GM18508 (cell line): ENCODE results near the gene ZBTB39.
"Not testable (repeated sequence)": the region's sequence is repeated elsewhere in the genome, so short reads cannot be mapped to it uniquely, and the experiment has no call there.

Experiments used
- ATAC-seq: cut with Tn5 transposase; IDR thresholded peaks from one replicate; pipeline ENCODE4 v1.9.1; 2021; ENCODE audit warnings: moderate number of reproducible peaks; ENCODE audit not compliant: insufficient read depth, unreplicated experiment

The ZBTB39 gene

DNA sequence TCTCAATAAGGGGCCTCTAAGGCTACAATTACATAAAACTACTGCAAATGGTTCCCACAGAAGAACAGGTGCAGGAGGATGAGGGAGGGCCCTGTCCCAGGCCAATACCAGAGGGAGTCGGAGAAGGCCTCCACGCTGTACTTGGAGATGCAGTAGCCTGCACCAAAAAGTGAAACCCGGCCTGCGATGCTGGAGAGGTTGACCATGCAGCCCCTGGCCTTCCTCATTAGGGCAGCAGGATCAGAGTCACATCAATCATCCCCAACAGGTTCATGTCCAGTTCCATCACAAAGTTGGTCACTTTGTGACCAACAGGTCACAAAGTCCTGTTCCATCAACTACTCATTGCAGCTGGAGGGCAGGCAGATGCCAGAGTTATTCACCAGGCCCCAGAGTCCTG is 23.0 kb downstream of the ZBTB39 start:
- no peak for ATAC-seq

DNA sequence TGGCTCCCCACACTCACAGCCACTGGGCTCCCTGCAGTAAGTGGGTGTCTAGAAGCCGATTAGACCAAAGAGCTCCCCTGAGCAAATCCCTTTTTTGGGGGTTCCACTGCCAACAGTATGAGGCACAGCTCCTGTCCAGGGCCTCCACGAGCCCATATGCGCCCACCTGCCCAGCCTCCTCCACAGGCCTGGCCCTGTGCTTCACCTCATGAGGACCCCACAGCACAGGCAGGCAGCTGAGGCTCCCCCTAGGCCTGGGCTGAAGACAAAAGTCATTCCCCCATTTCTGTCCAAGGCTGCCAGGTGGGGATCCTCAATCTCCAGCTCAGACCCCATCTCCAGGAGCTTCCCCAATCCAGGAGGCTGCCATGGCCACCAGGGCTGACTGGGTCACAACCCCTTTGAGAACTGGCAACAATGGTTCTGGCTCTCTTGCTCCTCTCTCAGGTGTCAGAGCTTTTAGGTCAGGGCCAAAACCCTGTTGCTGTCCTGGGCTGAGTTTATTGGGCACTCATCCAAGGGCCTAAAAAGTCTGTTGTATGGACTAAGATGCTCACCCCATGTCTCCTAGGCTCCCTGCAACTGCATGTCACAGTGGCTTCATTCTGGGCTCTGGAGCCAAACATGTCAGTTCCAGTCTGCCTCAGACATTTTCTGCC is 23.6 kb downstream of the ZBTB39 start:
- ATAC-seq, result not testable (repeated sequence)

- no peak for ATAC-seq
Observed at GRCh38 chr12:56980941-56981530, 25.3 kb downstream of the ZBTB39 start.

- ATAC-seq, result no peak
Observed at GRCh38 chr12:56980268-56980667, 26.1 kb downstream of the ZBTB39 start.

DNA sequence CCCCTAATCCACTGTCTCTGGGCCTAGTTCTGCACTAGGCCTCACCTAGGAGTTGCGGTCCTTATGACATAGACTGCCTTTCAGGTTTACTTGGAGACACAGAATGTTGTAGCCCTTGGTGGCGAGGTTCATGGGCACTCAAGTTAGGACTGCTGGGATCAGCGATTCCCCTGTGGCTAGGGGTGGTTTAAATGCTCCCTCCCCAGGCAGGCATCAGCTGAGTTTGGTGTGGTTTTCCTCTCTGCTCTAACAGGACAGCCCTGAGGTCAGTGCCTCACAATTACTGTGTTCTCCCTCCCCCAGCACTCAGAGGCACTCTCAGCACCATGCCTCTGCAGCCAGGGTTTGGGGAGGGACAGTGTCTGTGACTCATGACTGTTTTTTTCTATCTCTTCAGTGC is 26.7 kb downstream of the ZBTB39 start:
- no peak for ATAC-seq

DNA sequence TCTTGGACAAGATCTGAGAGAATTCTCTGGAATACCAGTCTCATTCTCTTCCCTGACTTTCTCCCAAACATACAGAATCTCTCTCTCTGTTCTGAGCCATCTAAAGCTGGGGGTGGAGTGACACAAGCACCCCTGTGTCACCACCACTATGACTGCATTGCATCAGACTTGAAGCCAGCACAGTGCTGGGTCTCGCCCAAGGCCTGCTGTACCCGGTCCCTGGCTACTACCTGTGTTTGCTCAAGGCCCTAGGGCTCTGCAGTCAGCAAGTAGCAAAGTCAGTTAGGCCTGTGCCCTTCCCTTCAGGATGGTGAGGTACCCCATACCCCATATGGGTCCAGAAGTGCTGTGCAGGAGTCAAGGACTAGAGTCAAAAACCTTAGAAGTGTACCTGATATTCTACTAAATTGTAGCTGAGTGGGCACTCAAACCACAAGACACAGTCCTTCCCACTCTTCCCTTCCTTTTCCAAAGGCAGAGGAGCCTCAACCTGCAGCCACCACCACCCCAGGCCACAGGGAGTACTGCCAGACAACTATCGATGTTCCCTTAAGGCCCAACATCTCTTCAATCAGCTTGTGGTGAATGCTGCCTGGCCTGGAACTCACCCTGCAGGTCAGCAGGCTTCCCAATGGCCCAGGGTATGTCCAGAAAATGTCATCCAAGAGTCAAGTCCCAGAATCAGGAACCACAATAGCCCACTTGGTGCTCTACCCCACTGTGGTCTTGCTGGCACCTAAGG is 27.8 kb downstream of the ZBTB39 start:
- no peak for ATAC-seq

DNA sequence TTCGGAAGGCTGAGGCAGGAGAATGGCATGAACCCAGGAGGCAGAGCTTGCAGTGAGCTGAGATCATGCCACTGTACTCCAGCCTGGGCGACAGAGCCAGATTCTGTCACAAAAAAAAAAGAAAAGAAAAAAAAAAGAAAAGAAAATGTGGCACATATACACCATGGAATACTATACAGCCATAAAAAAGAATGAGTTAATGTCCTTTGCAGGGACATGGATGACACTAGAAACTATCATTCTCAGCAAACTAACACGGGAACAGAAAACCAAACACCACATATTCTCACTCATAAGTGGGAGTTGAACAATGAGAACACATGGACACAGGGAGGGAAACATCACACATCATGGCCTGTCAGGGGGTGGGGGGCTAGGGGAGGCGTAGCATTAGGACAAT is 29.0 kb downstream of the ZBTB39 start:
- not testable (repeated sequence) for ATAC-seq

DNA sequence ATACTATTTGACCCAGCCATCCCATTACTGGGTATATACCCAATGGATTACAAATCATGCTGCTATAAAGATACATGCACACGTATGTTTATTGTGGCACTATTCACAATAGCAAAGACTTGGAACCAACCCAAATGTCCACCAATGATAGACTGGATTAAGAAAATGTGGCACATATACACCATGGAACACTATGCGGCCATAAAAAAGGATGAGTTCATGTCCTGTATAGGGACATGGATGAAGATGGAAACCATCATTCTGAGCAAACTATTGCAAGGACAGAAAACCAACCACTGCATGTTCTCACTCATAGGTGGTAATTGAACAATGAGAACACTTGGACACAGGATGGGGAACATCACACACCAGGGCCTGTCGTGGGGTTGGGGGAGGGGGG is 32.1 kb downstream of the ZBTB39 start:
- not testable (repeated sequence) for ATAC-seq

GRCh38 chr12:56968910-56969309 is 37.4 kb downstream of the ZBTB39 start:
- ATAC-seq, result not testable (repeated sequence)

DNA sequence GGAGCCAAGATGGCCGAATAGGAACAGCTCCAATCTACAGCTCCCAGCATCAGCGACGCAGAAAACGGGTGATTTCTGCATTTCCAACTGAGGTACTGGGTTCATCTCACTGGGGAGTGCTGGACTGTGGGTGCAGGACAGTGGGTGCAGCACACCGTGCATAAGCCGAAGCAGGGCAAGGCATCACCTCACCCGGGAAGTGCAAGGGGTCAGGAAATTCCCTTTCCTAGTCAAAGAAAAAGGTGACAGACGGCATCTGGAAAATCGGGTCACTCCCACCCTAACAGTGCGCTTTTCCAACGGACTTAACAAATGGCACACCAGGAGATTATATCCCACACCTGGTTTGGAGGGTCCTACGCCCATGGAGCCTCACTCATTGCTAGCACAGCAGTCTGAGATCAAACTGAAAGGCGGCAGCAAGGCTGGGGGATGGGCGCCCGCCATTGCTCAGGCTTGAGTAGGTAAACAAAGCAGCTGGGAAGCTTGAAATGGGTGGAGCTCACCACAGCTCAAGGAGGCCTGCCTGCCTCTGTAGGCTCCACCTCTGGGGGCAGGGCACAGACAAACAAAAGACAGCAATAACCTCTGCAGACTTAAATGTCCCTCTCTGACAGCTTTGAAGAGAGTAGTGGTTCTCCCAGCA is 40.2 kb downstream of the ZBTB39 start:
- not testable (repeated sequence) for ATAC-seq

DNA sequence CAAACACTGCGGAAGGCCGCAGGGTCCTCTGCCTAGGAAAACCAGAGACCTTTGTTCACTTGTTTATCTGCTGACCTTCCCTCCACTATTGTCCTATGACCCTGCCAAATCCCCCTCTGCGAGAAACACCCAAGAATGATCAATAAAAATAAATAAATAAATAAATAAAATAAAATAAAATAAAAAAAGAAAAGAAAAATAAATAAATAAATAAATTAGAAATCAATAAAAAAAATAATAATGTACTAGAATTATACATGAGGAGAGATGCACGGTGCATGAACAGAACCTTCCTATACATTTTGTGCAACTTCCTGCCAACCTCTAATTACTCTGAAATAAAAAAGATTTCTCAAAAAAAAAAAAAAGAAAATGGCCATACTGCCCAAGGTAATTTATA is 41.2 kb downstream of the ZBTB39 start:
- ATAC-seq, result not testable (repeated sequence)

GRCh38 chr12:56963557-56963956 is 42.8 kb downstream of the ZBTB39 start:
- ATAC-seq, result not testable (repeated sequence)

DNA sequence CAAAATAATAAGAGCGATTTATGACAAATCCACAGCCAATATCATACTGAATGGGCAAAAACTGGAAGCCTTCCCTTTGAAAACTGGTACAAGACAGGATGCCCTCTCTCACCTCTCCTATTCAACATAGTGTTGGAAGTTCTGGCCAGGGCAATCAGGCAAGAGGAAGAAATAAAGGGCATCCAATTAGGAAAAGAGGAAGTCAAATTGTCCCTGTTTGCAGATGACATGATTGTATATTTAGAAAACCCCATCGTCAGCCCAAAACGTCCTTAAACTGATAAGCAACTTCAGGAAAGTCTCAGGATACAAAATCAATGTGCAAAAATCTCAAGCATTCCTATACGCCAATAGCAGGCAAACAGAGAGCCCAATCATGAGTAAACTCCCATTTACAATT is 44.1 kb downstream of the ZBTB39 start:
- not testable (repeated sequence) for ATAC-seq

GRCh38 chr12:56958422-56958821 is 47.9 kb downstream of the ZBTB39 start:
- no peak for ATAC-seq

DNA sequence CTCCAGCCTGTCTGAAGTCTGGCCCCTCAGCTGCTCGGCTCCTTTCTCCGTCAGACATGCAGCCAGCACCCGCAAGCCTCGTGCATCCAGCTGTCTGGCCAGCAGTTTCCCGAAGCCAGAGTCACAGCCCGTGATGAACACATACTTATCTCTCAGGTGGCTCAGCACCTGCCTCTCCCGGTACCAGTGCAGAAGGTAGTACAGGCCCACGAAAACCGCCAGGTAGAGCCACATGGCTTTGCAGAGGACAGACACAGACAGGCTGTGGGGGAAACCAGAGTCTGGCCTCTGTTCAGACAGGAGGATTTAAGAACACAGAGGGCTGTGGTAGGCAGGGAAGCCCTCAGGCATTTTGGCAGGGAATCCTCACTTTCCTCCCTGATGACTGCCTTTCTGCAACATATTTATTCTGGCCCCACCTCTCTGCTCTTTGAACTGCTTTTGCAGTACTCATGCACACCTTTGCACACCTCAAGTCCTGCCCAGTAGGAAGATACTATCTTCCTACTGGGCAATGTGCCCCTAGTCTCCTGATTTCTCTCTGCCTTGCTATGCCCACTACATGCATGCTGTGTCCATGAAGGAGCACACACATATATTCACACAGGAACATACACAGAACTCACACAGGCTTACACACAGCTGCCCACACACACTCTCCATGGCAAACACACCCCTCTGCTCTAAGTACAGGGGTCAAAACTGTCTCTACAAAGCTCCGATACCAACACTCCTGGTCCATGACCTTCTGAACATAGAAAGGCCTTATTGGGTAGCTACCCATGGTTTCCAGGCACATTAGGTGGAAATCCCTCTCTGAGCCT is 48.9 kb downstream of the ZBTB39 start, which contains the start of gene RDH16:
TSS of gene RDH16 (minus strand) at position 380 of the 824 bp plus-strand sequence. CDS start at position 234, 146 bp downstream.
- no peak for ATAC-seq

DNA sequence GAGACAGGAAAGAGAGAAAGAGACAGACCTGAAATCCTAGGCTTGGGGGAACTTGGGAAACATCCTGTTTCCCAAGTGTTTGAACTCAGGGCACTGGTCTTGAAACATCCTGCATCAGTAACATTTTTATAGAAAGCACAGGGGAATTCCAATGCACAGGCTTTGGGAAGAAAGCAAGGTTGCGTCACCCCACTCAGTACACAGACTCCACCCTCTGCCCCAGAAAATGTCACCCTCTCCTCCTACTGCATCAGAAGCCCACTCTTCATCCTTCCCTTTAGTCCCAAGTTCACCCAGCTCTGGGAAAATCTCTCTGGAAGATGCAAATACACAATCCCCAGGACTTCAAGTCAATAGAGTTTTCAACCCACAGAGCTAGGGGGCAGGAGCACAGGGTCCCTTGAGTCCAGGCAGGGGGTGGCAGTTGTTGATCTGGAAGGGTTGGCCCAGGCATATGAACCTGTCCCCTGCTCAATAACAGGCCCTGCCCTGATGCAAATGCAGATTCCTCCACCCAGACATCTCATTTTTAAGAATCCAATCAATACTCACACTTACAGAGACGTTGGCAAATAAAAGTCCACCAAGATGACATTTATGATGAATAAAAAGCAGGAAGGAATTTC is 50.6 kb downstream of the ZBTB39 start:
- no peak for ATAC-seq

- ATAC-seq, result no peak
Observed at GRCh38 chr12:56954958-56955355, 51.4 kb downstream of the ZBTB39 start.

DNA sequence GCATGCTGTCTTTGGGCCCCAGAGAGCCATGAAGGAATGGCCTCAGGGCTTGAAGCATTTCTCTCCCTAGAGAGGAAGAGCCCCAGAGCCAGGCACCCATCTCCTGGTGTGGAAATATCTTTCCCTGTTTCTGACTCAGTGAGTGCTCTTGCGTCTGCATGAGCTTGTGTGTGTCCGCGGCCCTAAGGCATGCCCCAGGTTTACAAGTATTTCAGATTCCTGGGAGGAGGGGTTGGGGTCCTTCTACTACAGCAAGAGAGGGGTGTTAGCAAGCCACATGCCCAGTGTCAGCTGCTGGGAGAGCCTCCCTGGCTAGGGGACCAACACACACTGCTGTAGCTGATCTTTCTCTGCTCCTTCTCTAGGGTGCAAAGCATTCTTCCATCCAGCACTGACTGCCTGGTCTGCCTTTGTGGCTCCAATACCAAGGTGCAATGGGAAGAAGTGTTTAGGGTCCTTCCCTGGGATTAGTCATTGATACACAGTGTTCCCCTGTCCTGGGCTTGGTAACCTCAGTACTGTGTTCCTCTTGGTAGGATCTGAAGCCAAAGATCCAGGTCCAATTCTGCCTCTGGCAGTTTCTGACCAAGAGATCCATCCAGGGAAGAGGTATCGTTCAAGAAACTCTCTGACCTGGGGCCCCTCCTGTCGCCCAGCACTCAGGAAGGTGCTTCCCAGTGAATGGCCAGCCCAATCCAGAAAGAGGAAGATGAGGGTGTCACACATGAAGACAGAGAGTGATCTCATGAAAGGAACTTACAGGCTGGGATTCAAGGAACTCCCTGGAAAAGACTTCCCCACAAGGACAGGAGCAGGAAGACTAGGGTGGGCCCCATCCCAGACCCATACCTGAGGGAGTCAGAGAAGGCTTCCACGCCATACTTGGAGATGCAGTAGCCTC is 52.0 kb downstream of the ZBTB39 start:
- ATAC-seq, result no peak

DNA sequence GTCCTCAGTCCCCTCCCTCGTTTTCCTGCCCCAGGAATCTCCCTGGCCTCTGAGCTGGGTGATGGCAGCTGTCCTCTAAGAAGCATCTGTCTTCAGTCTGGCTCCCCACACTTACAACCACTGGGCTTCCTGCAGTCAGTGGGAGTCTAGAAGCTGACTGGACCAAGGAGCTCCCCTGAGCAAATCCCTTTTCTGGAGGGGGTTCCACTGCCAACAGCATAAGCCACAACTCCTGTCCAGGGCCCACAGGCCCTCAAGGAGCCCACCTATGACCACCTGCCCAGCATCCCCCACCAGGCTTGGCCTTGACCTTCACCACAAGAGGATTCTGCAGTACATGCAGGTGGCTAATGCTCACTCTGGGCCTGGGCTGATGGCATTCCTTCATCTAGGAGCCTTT is 53.0 kb downstream of the ZBTB39 start:
- ATAC-seq, result no peak
